ENCODE measurements around the gene CTBS.

DNA sequence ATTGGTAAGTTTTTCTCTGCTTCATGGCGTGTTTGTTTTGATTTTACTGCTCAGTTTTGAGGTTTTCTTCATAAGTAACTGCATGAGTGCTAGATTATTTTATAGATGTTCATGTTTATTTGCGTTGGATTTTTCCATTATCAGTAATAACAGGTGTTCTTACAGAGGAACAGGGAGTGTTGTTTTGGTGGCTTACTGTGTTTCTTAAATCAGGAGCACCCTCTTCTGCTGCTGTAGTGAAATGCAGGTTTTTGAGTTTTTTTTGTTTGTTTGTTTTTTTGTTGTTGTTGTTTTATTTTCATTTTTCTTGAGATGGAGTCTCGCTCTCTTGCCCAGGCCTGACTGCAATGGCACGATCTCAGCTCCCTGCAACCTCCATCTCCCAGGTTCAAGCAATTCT, 32.6 kb downstream of the CTBS start:
- TF ChIP-seq, protein P1, sequence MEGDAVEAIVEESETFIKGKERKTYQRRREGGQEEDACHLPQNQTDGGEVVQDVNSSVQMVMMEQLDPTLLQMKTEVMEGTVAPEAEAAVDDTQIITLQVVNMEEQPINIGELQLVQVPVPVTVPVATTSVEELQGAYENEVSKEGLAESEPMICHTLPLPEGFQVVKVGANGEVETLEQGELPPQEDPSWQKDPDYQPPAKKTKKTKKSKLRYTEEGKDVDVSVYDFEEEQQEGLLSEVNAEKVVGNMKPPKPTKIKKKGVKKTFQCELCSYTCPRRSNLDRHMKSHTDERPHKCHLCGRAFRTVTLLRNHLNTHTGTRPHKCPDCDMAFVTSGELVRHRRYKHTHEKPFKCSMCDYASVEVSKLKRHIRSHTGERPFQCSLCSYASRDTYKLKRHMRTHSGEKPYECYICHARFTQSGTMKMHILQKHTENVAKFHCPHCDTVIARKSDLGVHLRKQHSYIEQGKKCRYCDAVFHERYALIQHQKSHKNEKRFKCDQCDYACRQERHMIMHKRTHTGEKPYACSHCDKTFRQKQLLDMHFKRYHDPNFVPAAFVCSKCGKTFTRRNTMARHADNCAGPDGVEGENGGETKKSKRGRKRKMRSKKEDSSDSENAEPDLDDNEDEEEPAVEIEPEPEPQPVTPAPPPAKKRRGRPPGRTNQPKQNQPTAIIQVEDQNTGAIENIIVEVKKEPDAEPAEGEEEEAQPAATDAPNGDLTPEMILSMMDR (IDR thresholded peaks at IDR 0.05): peak; percentile 28; the same call in 1 of the 2 replicates
- no peak for TF ChIP-seq ZFX (IDR thresholded peaks at IDR 0.05; ENCODE audit: borderline replicate concordance)
